ENCODE results near the gene ZNF592.

- TF ChIP-seq RARB (CRISPR knock-in tag; IDR thresholded peaks at IDR 0.05): no peak
- TF ChIP-seq, protein P1, sequence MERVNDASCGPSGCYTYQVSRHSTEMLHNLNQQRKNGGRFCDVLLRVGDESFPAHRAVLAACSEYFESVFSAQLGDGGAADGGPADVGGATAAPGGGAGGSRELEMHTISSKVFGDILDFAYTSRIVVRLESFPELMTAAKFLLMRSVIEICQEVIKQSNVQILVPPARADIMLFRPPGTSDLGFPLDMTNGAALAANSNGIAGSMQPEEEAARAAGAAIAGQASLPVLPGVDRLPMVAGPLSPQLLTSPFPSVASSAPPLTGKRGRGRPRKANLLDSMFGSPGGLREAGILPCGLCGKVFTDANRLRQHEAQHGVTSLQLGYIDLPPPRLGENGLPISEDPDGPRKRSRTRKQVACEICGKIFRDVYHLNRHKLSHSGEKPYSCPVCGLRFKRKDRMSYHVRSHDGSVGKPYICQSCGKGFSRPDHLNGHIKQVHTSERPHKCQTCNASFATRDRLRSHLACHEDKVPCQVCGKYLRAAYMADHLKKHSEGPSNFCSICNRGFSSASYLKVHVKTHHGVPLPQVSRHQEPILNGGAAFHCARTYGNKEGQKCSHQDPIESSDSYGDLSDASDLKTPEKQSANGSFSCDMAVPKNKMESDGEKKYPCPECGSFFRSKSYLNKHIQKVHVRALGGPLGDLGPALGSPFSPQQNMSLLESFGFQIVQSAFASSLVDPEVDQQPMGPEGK (CRISPR knock-in tag; IDR thresholded peaks at IDR 0.05; ENCODE audit: borderline replicate concordance): no peak
- TF ChIP-seq ARNTL (CRISPR knock-in tag; IDR thresholded peaks at IDR 0.05; ENCODE audit: borderline replicate concordance, low read depth): no peak
- no peak for TF ChIP-seq CREB5 (CRISPR knock-in tag; IDR thresholded peaks at IDR 0.05; ENCODE audit: low read depth)
- no peak for TF ChIP-seq TCF4 (CRISPR knock-in tag; IDR thresholded peaks at IDR 0.05; ENCODE audit: borderline replicate concordance)
- no peak for TF ChIP-seq ZC3H10 (CRISPR knock-in tag; IDR thresholded peaks at IDR 0.05)
- TF ChIP-seq ZFP3 (CRISPR knock-in tag; IDR thresholded peaks at IDR 0.05): no peak
- TF ChIP-seq TOX (CRISPR knock-in tag; IDR thresholded peaks at IDR 0.05; ENCODE audit: borderline replicate concordance): no peak
- no peak for TF ChIP-seq BACH2 (CRISPR knock-in tag; IDR thresholded peaks at IDR 0.05; ENCODE audit: borderline replicate concordance)
- TF ChIP-seq ZNF8 (CRISPR knock-in tag; IDR thresholded peaks at IDR 0.05): no peak
- no peak for TF ChIP-seq ESRRG (CRISPR knock-in tag; IDR thresholded peaks at IDR 0.05)
- no peak for TF ChIP-seq OSR1 (CRISPR knock-in tag; IDR thresholded peaks at IDR 0.05)
Observed at GRCh38 chr15:84840255-84840654, 91.9 kb downstream of the ZNF592 start.
